HepG2 (cell line): Measurements from ENCODE around the gene CPLANE2.

Experiments used
- ARNT ChIP-seq: fragments of 450-650 bp; IDR thresholded peaks from 2 replicates; pipeline ENCODE4 v1.6.1; 2017
- CREM ChIP-seq, 2 experiments: sonication (generic) in 1 of 2; formaldehyde crosslinking in 1 of 2; IDR thresholded peaks; 2 replicates each; pipeline versions ENCODE4 v1.4.0 to v1.6.1; 2016 to 2020; ENCODE audit warnings: antibody characterized with exemption in 1 of 2, mild to moderate bottlenecking in 1 of 2, missing genetic modification reagents in 1 of 2
- DNMT1 ChIP-seq: sonication (generic); formaldehyde crosslinking; IDR thresholded peaks from 2 replicates; pipeline ENCODE4 v1.5.1; 2020; ENCODE audit warnings: mild to moderate bottlenecking, missing genetic modification reagents
- NFIB ChIP-seq: sonication (generic); formaldehyde crosslinking; IDR thresholded peaks from 2 replicates; pipeline ENCODE4 v1.9.0; 2021; ENCODE audit warnings: missing genetic modification reagents, mild to moderate bottlenecking, borderline replicate concordance
- RNF2 ChIP-seq: fragments of 450-650 bp; conservative IDR thresholded peaks from 2 replicates; pipeline ENCODE4 v1.6.1; 2016; ENCODE audit warnings: low read depth
- TCF7L2 ChIP-seq: IDR thresholded peaks from 2 replicates; pipeline ENCODE4 v1.6.1; 2011; ENCODE audit warnings: mild to moderate bottlenecking, low read depth, low read length, moderate library complexity
- TF ChIP-seq, protein P1 (sequence below): IDR thresholded peaks from 2 replicates; pipeline ENCODE4 v1.6.1; 2012; ENCODE audit warnings: inconsistent platforms
- TF ChIP-seq, protein P2 (sequence below): sonication (generic); formaldehyde crosslinking; IDR thresholded peaks from 2 replicates; pipeline ENCODE4 v1.8.1; 2023; ENCODE audit warnings: missing genetic modification reagents, inconsistent platforms, borderline replicate concordance
- TF ChIP-seq, protein P3 (sequence below): sonication (generic); formaldehyde crosslinking; IDR thresholded peaks from 2 replicates; pipeline ENCODE4 v1.8.1; 2023; ENCODE audit warnings: mild to moderate bottlenecking, missing genetic modification reagents
- TF ChIP-seq, protein P4 (sequence below): sonication (generic); formaldehyde crosslinking; IDR thresholded peaks from 2 replicates; pipeline ENCODE4 v1.4.0; 2020; ENCODE audit warnings: missing genetic modification reagents

DNA sequence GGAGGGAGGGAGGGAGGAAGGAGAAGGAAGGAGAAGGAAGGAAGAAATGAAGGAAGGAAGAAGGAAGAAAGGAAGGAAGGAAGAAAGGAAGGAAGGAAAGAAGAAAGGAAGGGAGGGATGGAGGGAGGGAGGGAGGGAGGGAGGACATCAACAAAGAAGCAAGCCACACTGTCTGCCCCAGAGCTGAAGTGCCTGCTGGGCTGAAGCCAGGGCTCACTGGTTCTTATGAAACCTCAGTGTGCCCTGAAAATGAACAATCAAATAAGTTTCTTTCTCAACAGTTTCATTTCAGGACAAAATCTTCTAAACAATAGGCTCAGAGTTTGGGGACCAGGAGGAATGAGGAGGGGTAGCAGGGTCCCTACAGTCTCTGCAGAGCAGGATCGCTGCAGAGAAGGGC, 45.7 kb downstream of the CPLANE2 start:
- TF ChIP-seq NFIB (no peak), RNF2 (no peak), CREM (IDR thresholded peaks at IDR 0.05) (no peak), CREM (CRISPR knock-in tag; IDR thresholded peaks at IDR 0.05) (no peak), ARNT (no peak), TCF7L2 (no peak), DNMT1 (CRISPR knock-in tag) (no peak)
- TF ChIP-seq, protein P1, sequence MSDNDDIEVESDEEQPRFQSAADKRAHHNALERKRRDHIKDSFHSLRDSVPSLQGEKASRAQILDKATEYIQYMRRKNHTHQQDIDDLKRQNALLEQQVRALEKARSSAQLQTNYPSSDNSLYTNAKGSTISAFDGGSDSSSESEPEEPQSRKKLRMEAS = no peak
- TF ChIP-seq, protein P2, sequence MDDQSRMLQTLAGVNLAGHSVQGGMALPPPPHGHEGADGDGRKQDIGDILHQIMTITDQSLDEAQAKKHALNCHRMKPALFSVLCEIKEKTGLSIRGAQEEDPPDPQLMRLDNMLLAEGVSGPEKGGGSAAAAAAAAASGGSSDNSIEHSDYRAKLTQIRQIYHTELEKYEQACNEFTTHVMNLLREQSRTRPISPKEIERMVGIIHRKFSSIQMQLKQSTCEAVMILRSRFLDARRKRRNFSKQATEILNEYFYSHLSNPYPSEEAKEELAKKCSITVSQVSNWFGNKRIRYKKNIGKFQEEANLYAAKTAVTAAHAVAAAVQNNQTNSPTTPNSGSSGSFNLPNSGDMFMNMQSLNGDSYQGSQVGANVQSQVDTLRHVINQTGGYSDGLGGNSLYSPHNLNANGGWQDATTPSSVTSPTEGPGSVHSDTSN (CRISPR knock-in tag) = no peak
- TF ChIP-seq, protein P3, sequence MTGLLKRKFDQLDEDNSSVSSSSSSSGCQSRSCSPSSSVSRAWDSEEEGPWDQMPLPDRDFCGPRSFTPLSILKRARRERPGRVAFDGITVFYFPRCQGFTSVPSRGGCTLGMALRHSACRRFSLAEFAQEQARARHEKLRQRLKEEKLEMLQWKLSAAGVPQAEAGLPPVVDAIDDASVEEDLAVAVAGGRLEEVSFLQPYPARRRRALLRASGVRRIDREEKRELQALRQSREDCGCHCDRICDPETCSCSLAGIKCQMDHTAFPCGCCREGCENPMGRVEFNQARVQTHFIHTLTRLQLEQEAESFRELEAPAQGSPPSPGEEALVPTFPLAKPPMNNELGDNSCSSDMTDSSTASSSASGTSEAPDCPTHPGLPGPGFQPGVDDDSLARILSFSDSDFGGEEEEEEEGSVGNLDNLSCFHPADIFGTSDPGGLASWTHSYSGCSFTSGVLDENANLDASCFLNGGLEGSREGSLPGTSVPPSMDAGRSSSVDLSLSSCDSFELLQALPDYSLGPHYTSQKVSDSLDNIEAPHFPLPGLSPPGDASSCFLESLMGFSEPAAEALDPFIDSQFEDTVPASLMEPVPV = no peak
- TF ChIP-seq, protein P4, sequence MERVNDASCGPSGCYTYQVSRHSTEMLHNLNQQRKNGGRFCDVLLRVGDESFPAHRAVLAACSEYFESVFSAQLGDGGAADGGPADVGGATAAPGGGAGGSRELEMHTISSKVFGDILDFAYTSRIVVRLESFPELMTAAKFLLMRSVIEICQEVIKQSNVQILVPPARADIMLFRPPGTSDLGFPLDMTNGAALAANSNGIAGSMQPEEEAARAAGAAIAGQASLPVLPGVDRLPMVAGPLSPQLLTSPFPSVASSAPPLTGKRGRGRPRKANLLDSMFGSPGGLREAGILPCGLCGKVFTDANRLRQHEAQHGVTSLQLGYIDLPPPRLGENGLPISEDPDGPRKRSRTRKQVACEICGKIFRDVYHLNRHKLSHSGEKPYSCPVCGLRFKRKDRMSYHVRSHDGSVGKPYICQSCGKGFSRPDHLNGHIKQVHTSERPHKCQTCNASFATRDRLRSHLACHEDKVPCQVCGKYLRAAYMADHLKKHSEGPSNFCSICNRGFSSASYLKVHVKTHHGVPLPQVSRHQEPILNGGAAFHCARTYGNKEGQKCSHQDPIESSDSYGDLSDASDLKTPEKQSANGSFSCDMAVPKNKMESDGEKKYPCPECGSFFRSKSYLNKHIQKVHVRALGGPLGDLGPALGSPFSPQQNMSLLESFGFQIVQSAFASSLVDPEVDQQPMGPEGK (CRISPR knock-in tag) = no peak
